HG03558 (cell line): ENCODE measurements around the gene C4B.
"Not testable (repeated sequence)": the region's sequence is repeated elsewhere in the genome, so short reads cannot be mapped to it uniquely, and the experiment has no call there.

Experiments used
- ATAC-seq: cut with Tn5 transposase; IDR thresholded peaks from one replicate; pipeline ENCODE4 v1.9.1; 2021; ENCODE audit warnings: moderate number of reproducible peaks; ENCODE audit not compliant: unreplicated experiment; ENCODE audit errors: extremely low read depth

C4B gene

GRCh38 chr6:31980195-31980876 lies 34.3 kb upstream of the C4B start:
- not testable (repeated sequence) for ATAC-seq

- ATAC-seq = not testable (repeated sequence)
Observed at GRCh38 chr6:31980998-31981397, 33.6 kb upstream of the C4B start.

DNA sequence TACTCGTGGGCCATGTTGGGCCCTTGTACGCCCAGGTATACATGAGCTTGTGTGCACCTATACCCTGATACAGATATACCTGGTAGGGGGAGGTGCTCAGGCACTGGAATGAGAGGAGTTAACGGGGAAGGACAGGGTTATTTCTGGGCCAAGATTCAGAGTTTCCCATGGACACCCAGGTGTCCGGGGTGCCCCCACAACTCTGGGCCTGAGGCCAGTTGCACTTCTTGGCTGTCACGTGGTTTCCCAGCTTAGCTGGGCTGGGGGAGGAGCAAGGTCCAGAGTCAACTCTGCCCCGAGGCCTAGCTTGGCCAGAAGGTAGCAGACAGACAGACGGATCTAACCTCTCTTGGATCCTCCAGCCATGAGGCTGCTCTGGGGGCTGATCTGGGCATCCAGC lies 32.9 kb upstream of the C4B start, which contains the start of gene C4A:
C4A (plus strand) TSS at position 314 of the 400 bp plus-strand sequence; CDS start at position 365, 51 bp downstream.
- ATAC-seq = not testable (repeated sequence)

DNA sequence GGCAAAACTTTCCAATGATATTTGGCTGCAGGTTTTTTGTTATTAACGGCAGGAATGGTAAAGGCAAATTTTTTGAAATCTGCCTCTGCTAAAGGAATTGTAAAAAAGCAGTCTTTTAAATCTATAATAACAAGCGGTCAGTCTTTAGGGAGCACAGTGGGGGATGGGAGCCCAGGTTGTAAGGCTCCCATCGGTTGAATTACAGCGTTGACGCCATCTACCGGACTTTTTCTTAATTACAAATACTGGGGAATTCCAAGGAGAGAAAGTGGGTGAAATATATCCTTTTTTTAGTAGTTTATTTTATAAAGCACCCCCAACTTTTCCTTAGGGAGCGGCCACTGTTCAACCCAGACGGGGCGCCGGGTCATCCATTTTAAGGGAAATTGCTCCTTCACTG lies 25.2 kb upstream of the C4B start:
- ATAC-seq = not testable (repeated sequence)

DNA sequence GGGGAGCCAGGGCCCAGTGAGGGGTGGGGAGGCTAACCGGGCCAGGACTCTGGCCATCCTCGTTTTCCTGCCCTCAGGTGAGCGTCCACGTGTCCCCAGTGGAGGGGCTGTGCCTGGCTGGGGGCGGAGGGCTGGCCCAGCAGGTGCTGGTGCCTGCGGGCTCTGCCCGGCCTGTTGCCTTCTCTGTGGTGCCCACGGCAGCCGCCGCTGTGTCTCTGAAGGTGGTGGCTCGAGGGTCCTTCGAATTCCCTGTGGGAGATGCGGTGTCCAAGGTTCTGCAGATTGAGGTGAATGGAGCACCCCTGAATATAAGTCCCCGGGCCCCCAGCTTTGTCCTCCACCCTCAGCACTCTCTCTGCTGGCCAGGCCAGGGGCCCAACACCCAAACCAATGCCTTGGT lies 20.2 kb upstream of the C4B start:
- not testable (repeated sequence) for ATAC-seq

DNA sequence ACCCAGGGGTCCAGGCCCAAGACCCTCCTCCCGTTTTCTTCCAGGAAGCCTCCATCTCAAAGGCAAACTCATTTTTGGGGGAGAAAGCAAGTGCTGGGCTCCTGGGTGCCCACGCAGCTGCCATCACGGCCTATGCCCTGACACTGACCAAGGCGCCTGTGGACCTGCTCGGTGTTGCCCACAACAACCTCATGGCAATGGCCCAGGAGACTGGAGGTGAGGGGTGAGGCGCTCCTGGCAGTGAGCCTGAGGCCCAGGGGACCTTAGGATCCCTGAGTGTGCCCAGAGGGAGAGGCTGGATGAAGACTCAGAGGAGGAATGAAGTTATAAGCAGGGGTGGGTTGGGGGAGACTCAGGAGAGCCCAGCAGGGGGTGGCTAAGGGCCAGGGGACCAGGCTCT lies 18.2 kb upstream of the C4B start:
- not testable (repeated sequence) for ATAC-seq

GRCh38 chr6:32002546-32003268 lies 11.9 kb upstream of the C4B start:
- not testable (repeated sequence) for ATAC-seq

DNA sequence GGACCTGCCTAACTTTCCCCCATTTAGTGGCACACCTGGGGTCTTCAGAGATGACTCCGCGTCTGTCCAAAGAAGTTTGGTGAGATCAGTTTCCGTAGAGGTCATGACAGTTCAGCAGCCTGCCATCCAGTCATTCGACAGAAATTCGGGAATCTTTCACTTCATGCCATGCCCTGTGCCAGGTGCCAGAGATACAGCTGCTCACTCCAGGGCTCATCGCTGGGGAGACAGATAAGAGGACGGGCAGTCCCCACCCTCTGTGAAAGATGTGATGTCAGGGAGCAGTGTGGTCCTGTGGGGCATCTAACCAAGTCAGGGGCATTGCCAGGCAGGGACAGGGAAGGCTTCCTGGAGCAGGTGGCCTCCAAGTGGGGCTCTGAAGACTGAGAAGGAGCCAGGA lies 11.3 kb upstream of the C4B start:
- ATAC-seq = not testable (repeated sequence)

DNA sequence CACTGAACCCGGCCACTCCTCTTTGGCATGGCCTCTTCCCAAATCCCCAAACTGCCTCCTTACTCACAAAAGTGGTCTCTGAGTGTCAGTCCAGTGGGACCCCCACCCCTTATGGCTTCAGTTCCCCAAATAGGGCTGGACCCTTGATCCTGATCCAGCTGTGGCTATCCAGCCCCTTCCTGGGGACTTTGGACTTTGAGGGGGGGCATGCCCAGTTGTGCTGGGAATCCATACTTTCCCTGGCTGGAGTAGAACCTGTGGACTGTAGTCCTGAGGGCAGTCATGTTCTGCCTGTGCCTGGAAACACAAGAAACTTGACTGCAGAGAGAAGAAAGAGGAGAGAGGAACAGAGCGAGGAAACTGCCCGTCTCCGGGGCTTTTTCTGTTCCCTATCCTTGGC lies 10.2 kb upstream of the C4B start:
- ATAC-seq = not testable (repeated sequence)

GRCh38 chr6:32004864-32005537 lies 9.6 kb upstream of the C4B start:
- not testable (repeated sequence) for ATAC-seq

GRCh38 chr6:32005538-32005880 lies 9.1 kb upstream of the C4B start:
- ATAC-seq = not testable (repeated sequence)

DNA sequence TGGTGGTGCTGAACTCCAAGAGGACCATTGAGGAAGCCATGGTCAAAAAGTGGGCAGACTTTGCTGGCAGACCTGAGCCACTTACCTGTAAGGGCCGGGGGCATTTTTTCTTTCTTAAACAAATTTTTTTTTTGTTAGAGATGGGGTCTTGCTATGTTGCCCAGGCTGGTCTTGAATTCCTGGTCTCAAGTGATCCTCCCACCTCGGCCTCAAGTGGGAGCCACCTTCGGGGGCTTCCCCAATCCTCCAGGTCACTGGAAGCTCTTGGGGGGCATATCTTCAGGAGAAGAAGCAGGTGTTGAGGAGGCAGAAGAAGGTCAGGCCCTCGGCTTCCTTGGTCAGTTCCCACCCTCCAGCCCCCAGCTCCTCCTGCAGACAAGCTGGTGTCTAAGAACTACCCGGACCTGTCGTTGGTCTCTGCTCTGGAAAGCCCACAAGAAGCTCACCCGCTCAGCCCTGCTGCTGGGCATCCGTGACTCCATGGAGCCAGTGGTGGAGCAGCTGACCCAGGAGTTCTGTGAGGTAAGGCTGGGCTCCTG lies 8.5 kb upstream of the C4B start:
- not testable (repeated sequence) for ATAC-seq

- not testable (repeated sequence) for ATAC-seq
Observed at GRCh38 chr6:32007086-32007485, 7.5 kb upstream of the C4B start.

GRCh38 chr6:32008037-32008436 lies 6.6 kb upstream of the C4B start:
- ATAC-seq = not testable (repeated sequence)

GRCh38 chr6:32008616-32009015 lies 6.0 kb upstream of the C4B start:
- not testable (repeated sequence) for ATAC-seq

DNA sequence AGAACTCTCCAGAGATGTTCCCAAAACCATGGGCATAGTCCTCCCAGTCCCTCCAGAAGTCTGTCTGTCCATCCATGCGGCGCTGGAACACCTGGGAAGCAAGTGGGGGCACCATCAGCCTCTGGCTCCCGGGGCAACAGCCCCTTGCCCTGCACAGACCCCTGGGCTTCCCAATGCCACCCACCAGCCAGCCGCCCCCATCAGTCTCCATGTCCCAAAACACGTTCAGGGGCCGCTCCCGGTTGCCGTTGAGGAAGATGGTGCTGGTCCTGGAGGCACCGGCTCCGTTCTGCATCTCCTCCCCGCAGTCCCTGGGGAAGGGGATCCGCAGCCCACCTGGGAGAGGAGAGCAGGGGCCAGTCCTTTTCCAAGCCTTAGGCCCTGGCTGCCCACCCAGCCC lies 5.1 kb upstream of the C4B start:
- ATAC-seq = not testable (repeated sequence)

- ATAC-seq = not testable (repeated sequence)
Observed at GRCh38 chr6:32010856-32011530, 3.6 kb upstream of the C4B start.

GRCh38 chr6:32012941-32013617 lies 1.5 kb upstream of the C4B start:
- ATAC-seq = not testable (repeated sequence)

GRCh38 chr6:32013738-32014137 lies 857 bp upstream of the C4B start:
- not testable (repeated sequence) for ATAC-seq

DNA sequence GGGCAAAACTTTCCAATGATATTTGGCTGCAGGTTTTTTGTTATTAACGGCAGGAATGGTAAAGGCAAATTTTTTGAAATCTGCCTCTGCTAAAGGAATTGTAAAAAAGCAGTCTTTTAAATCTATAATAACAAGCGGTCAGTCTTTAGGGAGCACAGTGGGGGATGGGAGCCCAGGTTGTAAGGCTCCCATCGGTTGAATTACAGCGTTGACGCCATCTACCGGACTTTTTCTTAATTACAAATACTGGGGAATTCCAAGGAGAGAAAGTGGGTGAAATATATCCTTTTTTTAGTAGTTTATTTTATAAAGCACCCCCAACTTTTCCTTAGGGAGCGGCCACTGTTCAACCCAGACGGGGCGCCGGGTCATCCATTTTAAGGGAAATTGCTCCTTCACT lies 7.5 kb downstream of the C4B start:
- ATAC-seq = not testable (repeated sequence)
